Activated CD8-positive, alpha-beta T cell treated with anti-CD3 and anti-CD28 coated beads for 36 hours (primary cell): ENCODE measurements around the gene PIAS1. TPM values are rescaled to one million over a fixed set of nuclear protein-coding genes. Genes with fewer than 3 reads are reported as not detected.

Source experiments
- ATAC-seq: fragments of 200-7000 bp; cut with Tn5 transposase; one replicate; pipeline ENCODE4 v1.10.0; 2021; ENCODE audit warnings: mild to moderate bottlenecking, moderate library complexity
- CTCF ChIA-PET: fragments of 350-600 bp; sonication (Branson Sonifier 250); formaldehyde crosslinking; loops from one replicate; lab custom pipeline; 2021; ENCODE audit warnings: antibody characterized with exemption; lab: Charles Lee
- POLR2A ChIA-PET: fragments of 350-600 bp; sonication (Branson Sonifier 250); formaldehyde crosslinking; loops from one replicate; lab custom pipeline; 2021; ENCODE audit warnings: antibody characterized with exemption; lab: Charles Lee
- DNase-seq: peaks from one replicate; pipeline ENCODE4 v3.0.0-alpha.2; 2020
- H3K27ac Mint-ChIP-seq: one replicate; pipeline ENCODE4 v1.8.0; 2021; ENCODE audit warnings: mild to moderate bottlenecking, mixed read lengths
- H3K27me3 Mint-ChIP-seq: one replicate; pipeline ENCODE4 v1.8.0; 2021; ENCODE audit warnings: mixed read lengths
- H3K36me3 Mint-ChIP-seq: one replicate; pipeline ENCODE4 v1.8.0; 2021; ENCODE audit warnings: low read depth, mixed read lengths
- H3K4me1 Mint-ChIP-seq: one replicate; pipeline ENCODE4 v1.8.0; 2021; ENCODE audit warnings: low read depth, mixed read lengths
- H3K4me3 Mint-ChIP-seq: one replicate; pipeline ENCODE4 v1.8.0; 2021; ENCODE audit warnings: mild to moderate bottlenecking, moderate library complexity, mixed read lengths
- H3K9me3 Mint-ChIP-seq: one replicate; pipeline ENCODE4 v1.8.0; 2021; ENCODE audit warnings: mixed read lengths
- CTCF ChIP-seq: fragments of 200-600 bp; IDR thresholded peaks from one replicate; pipeline ENCODE4 v1.8.0; 2022; ENCODE audit warnings: antibody characterized with exemption, mild to moderate bottlenecking
- intact Hi-C: fragments of 100-400 bp; cut with micrococcal nuclease; formaldehyde crosslinking; loops from one replicate; pipeline ENCODE4 v1.10.0; 2022
- total RNA-seq, 2 experiments: library from RNA; stranded (reverse); gene quantifications; one replicate each; pipeline ENCODE4 v1.2.3, GENCODE V29; 2021

Gene PIAS1
- total RNA-seq, 2 experiments from 2014 or later = 26.0 to 29.8 TPM

- CTCF ChIA-PET = no interaction called here
- H3K4me1 Mint-ChIP-seq = peaks cover 17% of the 10 kb centered on the region
- TF ChIP-seq CTCF = no peak
- intact Hi-C loops = no loop called here
- peaks cover 25% of the 10 kb centered on the region for H3K36me3 Mint-ChIP-seq
- H3K27ac Mint-ChIP-seq = no peak overlapping the region
- no peaks in the 10 kb centered on the region for H3K27me3 Mint-ChIP-seq
- DNase-seq (no peak), ATAC-seq (no peak)
- no peak overlapping the region for H3K4me3 Mint-ChIP-seq
- H3K9me3 Mint-ChIP-seq = no peaks in the 10 kb centered on the region
- POLR2A ChIA-PET = interaction anchor here (0.6 kb wide), 1 partner anchor 155 kb away, joined by 5 read pairs; no protein-coding TSS in a partner anchor
Measured at GRCh38 chr15:68213991-68214837, 160.1 kb downstream of the PIAS1 start.

- intact Hi-C loops = no loop called here
- peaks cover 11% of the 10 kb centered on the region for H3K4me1 Mint-ChIP-seq
- ChIA-PET POLR2A (no interaction called here), CTCF (no interaction called here)
- H3K27ac Mint-ChIP-seq = no peak overlapping the region
- peaks cover 26% of the 10 kb centered on the region for H3K36me3 Mint-ChIP-seq
- no peak overlapping the region for H3K4me3 Mint-ChIP-seq
- H3K27me3 Mint-ChIP-seq = no peaks in the 10 kb centered on the region
- TF ChIP-seq CTCF = no peak
- no peaks in the 10 kb centered on the region for H3K9me3 Mint-ChIP-seq
- DNase-seq (no peak), ATAC-seq (no peak)
Measured at GRCh38 chr15:68214838-68215254, 160.7 kb downstream of the PIAS1 start.

GRCh38 chr15:68217341-68217740 lies 163.2 kb downstream of the PIAS1 start:
- ChIA-PET POLR2A (no interaction called here), CTCF (no interaction called here)
- TF ChIP-seq CTCF = no peak
- H3K9me3 Mint-ChIP-seq = no peaks in the 10 kb centered on the region
- DNase-seq (no peak), ATAC-seq (no peak)
- H3K4me3 Mint-ChIP-seq = no peak overlapping the region
- H3K27me3 Mint-ChIP-seq = no peaks in the 10 kb centered on the region
- H3K27ac Mint-ChIP-seq = no peak overlapping the region
- intact Hi-C loops = no loop called here
- H3K36me3 Mint-ChIP-seq = peaks cover 26% of the 10 kb centered on the region
- H3K4me1 Mint-ChIP-seq = no peaks in the 10 kb centered on the region

GRCh38 chr15:68218331-68218730 lies 164.2 kb downstream of the PIAS1 start:
- Mint-ChIP-seq H3K4me3 (no peak overlapping the region), H3K27me3 (no peaks in the 10 kb centered on the region), H3K36me3 (peaks cover 33% of the 10 kb centered on the region), H3K4me1 (peaks cover 2% of the 10 kb centered on the region), H3K27ac (no peak overlapping the region), H3K9me3 (no peaks in the 10 kb centered on the region)
- no peak for TF ChIP-seq CTCF
- no peak for ATAC-seq
- DNase-seq = no peak
- intact Hi-C loops = no loop called here
- ChIA-PET POLR2A (interaction anchor here (2.4 kb wide), 1 partner anchor 11 kb away, joined by 10 read pairs; the partner anchor contains the start of gene CLN6), CTCF (no interaction called here)
